ENCODE data around the gene TP53BP1. TPM values are rescaled to one million over a fixed set of nuclear protein-coding genes. Genes with fewer than 3 reads are reported as not detected.
"Not testable (repeated sequence)": the region's sequence is repeated elsewhere in the genome, so short reads cannot be mapped to it uniquely, and the experiment has no call there.

TP53BP1 gene
- total RNA-seq, 4 donors from 2014 or later, result 37.6 to 47.4 (median 42.4) TPM

GRCh38 chr15:43406189-43406588, 86.8 kb downstream of the TP53BP1 start:
- H3K27ac ChIP-seq, result no peak overlapping the region
- no peak for DNase-seq (ENCODE audit: low spot score in 2 of 2)
- no peaks in the 10 kb centered on the region for H3K9me3 ChIP-seq
- no peaks in the 10 kb centered on the region for H3K27me3 ChIP-seq
- no peaks in the 10 kb centered on the region for H3K4me1 ChIP-seq
- TF ChIP-seq CTCF (IDR thresholded peaks at IDR 0.05) (no peak), EP300 (IDR thresholded peaks at IDR 0.05) (no peak), POLR2A (IDR thresholded peaks at IDR 0.05) (no peak)
- H3K4me3 ChIP-seq, result no peak overlapping the region
- H3K36me3 ChIP-seq, result peaks cover 0 to 98% (median 29%) of the 10 kb centered on the region in 3 donors
- 57 to 59% methylated on average over 2 of the region's 2 CpGs for WGBS, 2 donors

- no peaks in the 10 kb centered on the region for H3K4me1 ChIP-seq
- peaks cover 0 to 100% (median 27%) of the 10 kb centered on the region in 3 donors for H3K36me3 ChIP-seq
- no peaks in the 10 kb centered on the region for H3K27me3 ChIP-seq
- 79% methylated on average over 5 of the region's 5 CpGs for WGBS, 2 donors
- no peak overlapping the region for H3K4me3 ChIP-seq
- H3K27ac ChIP-seq, result no peak overlapping the region
- no peak for DNase-seq (ENCODE audit: low spot score in 2 of 2)
- no peaks in the 10 kb centered on the region for H3K9me3 ChIP-seq
- no peak for TF ChIP-seq CTCF (IDR thresholded peaks at IDR 0.05)
- TF ChIP-seq EP300 (IDR thresholded peaks at IDR 0.05), result no peak
- no peak for TF ChIP-seq POLR2A (IDR thresholded peaks at IDR 0.05)
These were observed 88.8 kb downstream of the TP53BP1 start for GRCh38 chr15:43404130-43404529.

- Histone ChIP-seq H3K36me3 (peaks cover 0 to 100% (median 23%) of the 10 kb centered on the region in 3 donors), H3K27ac (no peak overlapping the region), H3K27me3 (no peaks in the 10 kb centered on the region), H3K4me3 (no peak overlapping the region), H3K9me3 (no peaks in the 10 kb centered on the region), H3K4me1 (no peaks in the 10 kb centered on the region)
- TF ChIP-seq POLR2A (IDR thresholded peaks at IDR 0.05), result no peak
- no peak for TF ChIP-seq CTCF (IDR thresholded peaks at IDR 0.05)
- no peak for TF ChIP-seq EP300 (IDR thresholded peaks at IDR 0.05)
- DNase-seq (ENCODE audit: low spot score in 2 of 2), result no peak
- 84 to 89% methylated on average over 8 of the region's 8 CpGs for WGBS, 2 donors
These were observed 89.3 kb downstream of the TP53BP1 start for GRCh38 chr15:43403616-43404015.

GRCh38 chr15:43402255-43402654, 90.7 kb downstream of the TP53BP1 start:
- 78 to 81% methylated on average over 3 of the region's 3 CpGs for WGBS, 2 donors
- Histone ChIP-seq H3K27me3 (no peaks in the 10 kb centered on the region), H3K9me3 (no peaks in the 10 kb centered on the region), H3K36me3 (peaks cover 0 to 100% (median 25%) of the 10 kb centered on the region in 3 donors), H3K4me1 (no peaks in the 10 kb centered on the region), H3K27ac (no peak overlapping the region), H3K4me3 (no peak overlapping the region)
- TF ChIP-seq EP300 (IDR thresholded peaks at IDR 0.05) (no peak), CTCF (IDR thresholded peaks at IDR 0.05) (no peak), POLR2A (IDR thresholded peaks at IDR 0.05) (no peak)
- DNase-seq (ENCODE audit: low spot score in 2 of 2), result no peak

GRCh38 chr15:43393592-43393991, 99.4 kb downstream of the TP53BP1 start:
- peaks cover 0 to 72% (median 15%) of the 10 kb centered on the region in 3 donors for H3K36me3 ChIP-seq
- not testable (repeated sequence) for H3K9me3 ChIP-seq; H3K27ac ChIP-seq; H3K27me3 ChIP-seq; H3K4me1 ChIP-seq; H3K4me3 ChIP-seq; DNase-seq (ENCODE audit: low spot score in 2 of 2)
- WGBS, 2 donors, result 95 to 97% methylated on average over 6 of the region's 6 CpGs

GRCh38 chr15:43390723-43391122, 102.2 kb downstream of the TP53BP1 start:
- TF ChIP-seq EP300 (IDR thresholded peaks at IDR 0.05) (no peak), POLR2A (IDR thresholded peaks at IDR 0.05) (no peak), CTCF (IDR thresholded peaks at IDR 0.05) (no peak)
- Histone ChIP-seq H3K4me1 (no peaks in the 10 kb centered on the region), H3K9me3 (no peaks in the 10 kb centered on the region), H3K36me3 (peaks cover 0 to 69% (median 0%) of the 10 kb centered on the region in 3 donors), H3K27me3 (no peaks in the 10 kb centered on the region), H3K27ac (no peak overlapping the region), H3K4me3 (no peak overlapping the region)
- WGBS, 2 donors, result 94 to 96% methylated on average over 8 of the region's 8 CpGs
- no peak for DNase-seq (ENCODE audit: low spot score in 2 of 2)
